Middle frontal gyrus (tissue), 1 donor: ENCODE measurements around the gene NPC1.
"Not testable (repeated sequence)": the region's sequence is repeated elsewhere in the genome, so short reads cannot be mapped to it uniquely, and the experiment has no call there.

Experiments
- DNase-seq: peaks from one replicate; pipeline ENCODE4 v3.0.0-alpha.2; 2015; ENCODE audit warnings: low spot score; ENCODE audit errors: extremely low spot score

NPC1 gene

GRCh38 chr18:23526501-23527063 is 59.7 kb downstream of the NPC1 start:
- no peak for DNase-seq

DNA sequence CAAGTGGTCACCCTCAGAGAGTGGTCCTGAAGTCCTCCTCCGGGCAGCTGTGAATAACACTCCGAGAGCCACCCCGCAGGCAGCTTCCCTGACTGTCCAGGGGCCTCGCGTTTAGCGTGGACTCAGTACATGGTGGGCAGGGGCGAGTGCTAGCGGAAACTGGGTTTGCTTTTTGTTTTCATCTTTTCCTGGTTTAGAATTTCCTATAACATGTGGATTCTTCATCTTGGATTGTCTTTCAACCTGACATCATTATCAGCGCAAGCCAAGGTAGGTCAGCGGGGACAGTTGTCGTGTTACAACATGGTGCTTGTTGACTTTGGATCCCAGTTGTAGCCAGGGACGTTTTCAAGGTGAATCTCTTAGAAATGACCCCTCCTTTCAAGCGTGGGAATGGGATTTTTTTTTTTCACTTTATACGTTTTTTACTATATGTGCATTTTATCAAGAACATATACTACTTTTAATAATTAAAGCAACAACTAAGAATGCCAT is 62.0 kb downstream of the NPC1 start:
- DNase-seq, result no peak

DNA sequence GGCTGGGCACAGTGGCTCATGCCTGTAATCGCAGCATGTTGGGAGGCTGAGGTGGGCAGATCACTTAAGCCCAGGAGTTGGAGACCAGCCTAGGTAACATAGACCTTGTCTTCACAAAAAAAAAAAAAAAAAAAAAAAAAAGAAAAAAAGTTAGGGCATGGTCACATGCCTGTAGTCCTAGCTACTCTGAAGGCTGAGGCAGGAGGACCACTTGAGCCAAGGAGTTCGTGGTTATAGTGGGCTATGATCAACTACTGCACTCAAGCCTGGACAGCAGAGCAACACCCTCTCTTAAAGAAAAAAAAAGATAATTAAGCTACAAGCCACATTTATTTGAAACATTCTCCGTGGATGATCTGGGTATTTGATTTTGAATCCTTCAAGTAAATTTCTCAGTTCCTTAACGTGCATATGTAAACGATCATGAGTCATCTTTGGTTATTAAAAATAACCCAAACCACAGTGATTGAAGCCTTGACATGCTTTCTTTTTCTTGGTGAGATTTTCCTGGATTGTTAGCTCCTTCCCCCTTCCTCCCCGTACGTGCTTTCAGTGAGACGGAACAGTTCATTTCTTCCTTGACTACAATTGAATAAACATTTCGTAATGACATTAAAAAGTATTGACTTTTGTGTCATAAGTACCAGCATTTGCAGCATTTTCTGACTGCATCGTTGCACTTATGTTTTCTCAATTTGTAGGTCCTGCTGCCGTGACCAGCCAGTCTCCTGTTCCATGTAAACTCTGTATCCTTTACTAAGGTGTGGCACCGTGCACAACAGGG is 62.7 kb downstream of the NPC1 start:
- no peak for DNase-seq

DNA sequence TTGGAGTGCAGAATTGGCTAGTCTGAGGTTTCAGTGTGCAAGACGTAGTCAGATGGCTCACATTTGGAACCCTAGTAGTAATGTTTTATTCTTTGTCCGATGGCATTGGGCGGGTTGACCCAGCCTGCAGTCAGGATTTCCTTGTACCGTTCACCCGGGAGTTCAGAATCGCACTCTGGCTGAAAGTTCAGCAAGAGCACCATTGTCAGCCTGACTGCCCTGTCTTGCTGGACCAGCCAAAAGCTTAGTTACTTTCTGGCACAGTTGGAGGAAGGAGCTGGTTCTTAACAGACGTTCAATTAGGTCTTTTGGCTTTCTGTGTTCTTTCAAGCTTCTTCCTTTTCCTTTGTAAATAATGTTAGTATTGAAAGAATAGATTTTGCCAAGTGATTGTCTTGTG is 64.4 kb downstream of the NPC1 start:
- DNase-seq, result no peak

- no peak for DNase-seq
Observed at GRCh38 chr18:23521271-23521670, 65.0 kb downstream of the NPC1 start.

DNA sequence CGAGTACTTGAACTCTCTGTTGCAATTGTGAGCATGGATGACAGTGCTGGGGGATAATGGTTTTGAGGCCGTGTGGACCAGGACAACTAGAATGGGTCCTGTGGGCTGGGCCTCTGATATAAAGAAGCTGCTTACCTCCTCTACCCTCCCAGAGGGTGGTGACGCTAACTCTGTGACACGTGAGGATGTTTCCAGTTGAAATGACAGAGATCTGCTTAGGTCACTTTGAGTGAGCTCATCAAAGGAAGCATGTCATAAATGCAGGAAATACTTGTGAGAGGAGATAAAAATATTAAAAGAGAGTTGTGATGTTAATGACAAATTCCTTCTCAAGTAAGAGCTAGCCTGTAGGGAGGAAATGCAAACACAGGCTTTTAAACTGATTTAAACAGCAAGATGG is 66.6 kb downstream of the NPC1 start:
- DNase-seq, result no peak

GRCh38 chr18:23515911-23516546 is 70.3 kb downstream of the NPC1 start:
- peak; percentile 81 for DNase-seq

GRCh38 chr18:23512641-23513040 is 73.7 kb downstream of the NPC1 start:
- DNase-seq, result no peak

DNA sequence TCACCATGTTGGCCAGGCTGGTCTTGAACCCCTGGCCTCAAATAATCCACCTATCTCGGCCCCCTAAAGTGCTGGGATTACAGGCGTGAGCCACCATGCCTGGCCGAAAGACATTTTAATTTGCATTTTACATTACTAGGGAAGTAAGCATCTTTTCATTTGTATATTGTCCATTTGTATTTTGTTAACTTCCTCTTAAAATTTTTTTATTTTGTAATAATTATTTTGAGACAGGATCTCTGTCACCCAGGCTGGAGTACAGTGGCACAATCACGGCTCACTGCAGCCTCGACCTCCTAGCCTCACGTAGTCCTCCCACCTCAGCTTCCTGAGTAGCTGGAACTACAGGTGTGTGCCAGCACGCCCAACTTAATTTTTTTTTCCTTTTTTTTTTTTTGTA is 74.1 kb downstream of the NPC1 start:
- not testable (repeated sequence) for DNase-seq

DNA sequence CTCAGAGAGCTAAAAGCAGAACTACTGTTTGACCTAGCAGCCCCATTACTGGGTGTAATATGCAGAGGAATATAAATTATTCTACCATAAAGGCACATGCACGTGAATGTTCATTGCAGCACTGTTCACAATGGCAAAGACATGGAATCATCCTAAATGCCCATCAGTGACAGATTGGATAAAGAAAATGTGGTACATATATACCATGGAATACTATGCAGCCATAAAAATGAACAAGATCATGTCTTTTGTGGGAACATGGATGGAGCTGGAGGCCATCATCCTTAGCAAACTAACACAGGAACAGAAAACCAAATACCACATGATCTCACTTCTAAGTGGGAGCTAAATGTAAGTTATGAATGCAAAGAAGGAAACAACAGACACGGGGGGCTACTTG is 75.4 kb downstream of the NPC1 start:
- DNase-seq, result not testable (repeated sequence)

GRCh38 chr18:23506393-23506792 is 79.9 kb downstream of the NPC1 start:
- DNase-seq, result no peak

GRCh38 chr18:23504720-23505119 is 81.6 kb downstream of the NPC1 start:
- DNase-seq, result no peak

- DNase-seq, result no peak
Observed at GRCh38 chr18:23503963-23504344, 82.4 kb downstream of the NPC1 start.

DNA sequence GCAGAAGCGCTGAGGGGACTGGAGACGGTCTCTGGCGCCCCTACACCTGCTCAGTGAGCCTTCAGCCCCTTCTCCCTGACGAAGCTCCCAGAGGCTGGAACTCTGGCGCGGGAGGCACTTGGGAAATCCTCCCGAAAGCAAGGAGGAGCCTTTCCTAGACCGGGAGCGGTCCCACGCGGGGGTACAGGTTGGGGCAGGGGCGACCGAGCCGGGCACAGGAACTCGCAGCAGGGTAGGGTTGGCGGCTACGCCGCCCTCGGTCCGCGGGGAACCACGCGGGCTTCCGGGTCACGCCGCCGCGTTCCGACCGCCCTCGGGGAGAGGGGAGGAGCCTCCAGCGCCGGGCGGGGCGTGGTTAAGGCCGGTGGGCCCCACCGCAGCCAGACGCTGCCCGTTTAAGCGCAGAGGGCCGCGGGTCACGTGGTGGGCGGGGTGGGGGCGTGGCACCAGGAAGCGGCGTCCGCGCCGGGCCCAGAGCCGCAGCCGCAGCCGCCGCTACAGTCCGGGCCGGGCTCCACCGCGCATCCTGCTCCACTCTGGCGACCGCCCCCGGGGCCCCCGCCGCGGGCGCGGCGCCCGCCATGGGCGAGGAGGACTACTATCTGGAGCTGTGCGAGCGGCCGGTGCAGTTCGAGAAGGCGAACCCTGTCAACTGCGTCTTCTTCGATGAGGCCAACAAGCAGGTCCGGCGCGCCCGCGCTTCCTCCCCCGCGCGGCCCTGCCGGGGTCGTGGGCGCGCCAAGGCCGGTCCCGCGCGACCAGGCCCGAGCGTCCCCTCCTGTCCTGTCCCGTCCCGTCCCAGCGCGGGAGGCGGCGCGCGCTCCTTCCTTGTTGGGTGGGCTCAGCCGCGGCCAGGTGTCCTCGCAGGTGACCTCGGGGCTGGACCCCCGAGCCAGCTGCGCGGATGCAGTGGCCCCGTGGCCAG is 83.0 kb downstream of the NPC1 start, which contains the start of gene RMC1:
Gene RMC1 (plus strand): TSS at position 474 of the 925 bp plus-strand sequence. CDS start 108 bp downstream, at position 582.
- DNase-seq, result peak; percentile 88

- DNase-seq, result no peak
Observed at GRCh38 chr18:23502516-23503037, 83.7 kb downstream of the NPC1 start.

DNA sequence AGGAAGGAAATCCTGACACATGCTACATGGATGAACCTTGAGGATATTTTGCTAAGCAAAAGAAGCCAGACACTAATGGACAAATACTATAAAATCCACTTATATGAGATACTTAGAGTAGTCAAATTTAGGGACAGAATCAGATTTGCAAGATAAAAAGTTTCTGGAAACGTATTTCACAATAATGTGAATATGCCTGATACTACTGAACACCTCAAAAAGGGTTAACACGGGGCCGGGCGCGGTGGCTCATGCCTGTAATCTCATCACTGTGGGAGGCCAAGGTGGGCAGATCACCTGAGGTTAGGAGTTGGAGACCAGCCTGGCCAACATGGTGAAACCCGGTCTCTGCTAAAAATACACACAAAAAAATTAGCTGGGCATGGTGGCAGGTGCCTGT is 84.7 kb downstream of the NPC1 start:
- DNase-seq, result no peak

GRCh38 chr18:23499291-23499781 is 87.0 kb downstream of the NPC1 start:
- no peak for DNase-seq

- DNase-seq, result peak; percentile 57
Observed at GRCh38 chr18:23498877-23499276, 87.4 kb downstream of the NPC1 start.

DNA sequence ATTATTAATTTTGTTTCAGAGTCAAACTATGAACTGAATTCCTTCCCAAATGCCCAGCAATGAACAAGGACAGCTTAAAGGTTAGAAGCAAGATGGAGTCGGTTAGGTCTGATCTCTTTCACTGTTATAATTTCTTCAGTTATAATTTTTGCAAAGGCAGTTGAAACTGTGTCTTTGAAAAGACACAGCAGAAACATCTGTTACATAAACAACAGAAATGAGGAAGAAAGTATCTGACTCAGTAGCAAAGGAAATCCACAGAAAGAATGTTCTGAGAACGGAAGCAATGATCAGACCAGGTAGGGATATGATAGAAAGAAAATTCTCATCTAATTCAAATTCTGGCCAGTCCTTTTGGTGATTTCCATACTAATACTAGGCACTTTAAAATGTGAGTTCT is 88.2 kb downstream of the NPC1 start:
- no peak for DNase-seq

- no peak for DNase-seq
Observed at GRCh38 chr18:23495723-23496440, 90.4 kb downstream of the NPC1 start.
